GM19452 (cell line): ENCODE measurements around the gene ACAN.

Experiments used
- ATAC-seq: cut with Tn5 transposase; IDR thresholded peaks from one replicate; pipeline ENCODE4 v1.9.1; 2021; ENCODE audit not compliant: unreplicated experiment

Gene ACAN

DNA sequence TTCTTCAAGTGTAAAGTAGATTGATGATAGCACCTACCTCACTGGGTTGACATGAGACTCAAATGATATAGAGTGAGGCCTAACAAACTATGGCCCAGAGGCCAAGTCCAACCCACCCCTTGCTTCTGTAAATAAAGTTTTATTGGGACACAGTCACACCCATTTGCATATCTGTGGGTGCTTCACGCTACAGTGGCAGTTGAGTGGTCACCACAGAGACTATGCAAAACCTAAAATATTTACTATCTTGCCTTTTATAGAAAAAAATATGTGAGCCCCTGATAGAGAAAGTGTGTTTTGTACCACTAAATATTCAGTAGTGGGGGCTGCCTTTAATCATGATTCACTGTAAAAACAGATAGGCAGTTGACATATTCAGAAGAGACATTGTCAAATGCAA lies 38.0 kb downstream of the ACAN start:
- ATAC-seq: no peak

DNA sequence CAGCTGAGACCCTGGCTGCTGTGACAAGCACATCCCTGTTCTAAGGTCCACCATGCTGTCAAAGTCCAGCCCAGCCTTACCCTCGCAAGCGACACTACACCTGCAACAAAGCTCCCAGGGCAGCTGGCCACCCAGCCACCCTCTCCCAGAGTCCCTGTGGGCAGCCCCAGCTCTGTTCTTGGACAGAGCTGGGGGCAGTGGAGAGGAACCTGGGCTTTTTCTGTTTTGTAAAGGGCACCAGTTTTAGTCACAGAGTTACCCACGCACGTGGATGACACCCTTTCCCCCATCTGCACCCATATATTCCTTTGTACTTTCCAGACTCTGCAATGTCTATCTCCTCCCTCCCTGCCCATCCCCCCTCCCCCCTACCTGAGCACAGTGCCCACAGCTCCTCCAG lies 38.9 kb downstream of the ACAN start:
- no peak for ATAC-seq

DNA sequence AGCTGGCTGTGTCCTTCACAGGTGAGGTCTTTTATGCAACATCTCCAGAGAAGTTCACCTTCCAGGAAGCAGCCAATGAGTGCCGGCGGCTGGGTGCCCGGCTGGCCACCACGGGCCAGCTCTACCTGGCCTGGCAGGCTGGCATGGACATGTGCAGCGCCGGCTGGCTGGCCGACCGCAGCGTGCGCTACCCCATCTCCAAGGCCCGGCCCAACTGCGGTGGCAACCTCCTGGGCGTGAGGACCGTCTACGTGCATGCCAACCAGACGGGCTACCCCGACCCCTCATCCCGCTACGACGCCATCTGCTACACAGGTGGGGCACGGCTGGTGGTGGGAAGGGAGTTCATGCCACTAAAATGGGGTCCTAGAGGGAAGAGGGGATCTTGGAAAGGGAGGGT lies 40.1 kb downstream of the ACAN start:
- ATAC-seq: no peak

DNA sequence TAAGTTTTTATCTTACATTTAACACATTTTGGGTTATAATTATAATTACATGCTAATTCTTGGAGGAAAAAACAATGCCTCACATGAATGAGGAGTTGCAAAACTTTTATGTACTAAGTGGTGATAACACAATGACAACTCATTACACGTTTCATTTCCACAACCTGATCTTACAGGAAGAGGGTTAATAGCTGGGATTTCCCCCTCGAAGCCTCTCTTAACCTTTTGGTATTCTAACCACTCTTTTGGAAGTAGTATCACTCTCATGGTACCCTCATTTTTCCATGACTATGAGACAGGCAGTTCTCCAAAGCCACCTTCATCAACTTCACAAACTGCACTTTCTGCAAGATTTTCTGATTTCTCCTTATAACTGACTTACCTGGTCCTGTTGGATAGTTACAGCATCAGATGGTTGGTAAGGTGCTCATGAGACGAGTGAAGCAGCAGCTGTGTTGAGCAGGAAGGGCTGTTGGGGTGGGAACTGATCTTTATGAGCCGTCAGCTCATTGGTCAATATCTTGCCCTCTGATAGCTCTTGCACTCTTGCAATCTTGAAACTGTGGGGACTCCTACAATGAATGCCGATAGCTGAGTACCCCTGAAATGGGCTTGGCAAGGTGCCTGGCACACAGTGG lies 41.6 kb downstream of the ACAN start:
- ATAC-seq: no peak

DNA sequence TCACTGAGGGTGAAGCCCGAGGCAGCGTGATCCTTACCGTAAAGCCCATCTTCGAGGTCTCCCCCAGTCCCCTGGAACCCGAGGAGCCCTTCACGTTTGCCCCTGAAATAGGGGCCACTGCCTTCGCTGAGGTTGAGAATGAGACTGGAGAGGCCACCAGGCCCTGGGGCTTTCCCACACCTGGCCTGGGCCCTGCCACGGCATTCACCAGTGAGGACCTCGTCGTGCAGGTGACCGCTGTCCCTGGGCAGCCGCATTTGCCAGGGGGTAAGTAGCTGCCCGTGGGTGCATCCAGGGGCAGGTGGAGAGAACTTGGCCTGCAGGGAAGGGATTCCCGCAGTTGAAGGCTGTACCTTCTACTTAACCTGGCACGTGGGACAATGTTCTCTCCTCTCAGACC lies 42.4 kb downstream of the ACAN start:
- ATAC-seq: no peak

DNA sequence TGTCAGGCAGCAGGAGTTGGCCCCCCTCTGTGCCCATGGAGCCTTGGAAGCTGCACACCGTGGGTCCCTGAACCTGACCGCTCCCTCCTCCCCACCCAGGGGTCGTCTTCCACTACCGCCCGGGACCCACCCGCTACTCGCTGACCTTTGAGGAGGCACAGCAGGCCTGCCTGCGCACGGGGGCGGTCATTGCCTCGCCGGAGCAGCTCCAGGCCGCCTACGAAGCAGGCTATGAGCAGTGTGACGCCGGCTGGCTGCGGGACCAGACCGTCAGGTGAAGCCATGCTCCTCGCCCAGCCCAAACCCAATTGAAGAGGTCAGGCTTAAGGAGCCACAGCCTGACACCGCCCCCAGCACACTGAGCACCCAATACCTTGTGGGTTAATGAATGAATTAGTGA lies 43.9 kb downstream of the ACAN start:
- ATAC-seq: no peak

DNA sequence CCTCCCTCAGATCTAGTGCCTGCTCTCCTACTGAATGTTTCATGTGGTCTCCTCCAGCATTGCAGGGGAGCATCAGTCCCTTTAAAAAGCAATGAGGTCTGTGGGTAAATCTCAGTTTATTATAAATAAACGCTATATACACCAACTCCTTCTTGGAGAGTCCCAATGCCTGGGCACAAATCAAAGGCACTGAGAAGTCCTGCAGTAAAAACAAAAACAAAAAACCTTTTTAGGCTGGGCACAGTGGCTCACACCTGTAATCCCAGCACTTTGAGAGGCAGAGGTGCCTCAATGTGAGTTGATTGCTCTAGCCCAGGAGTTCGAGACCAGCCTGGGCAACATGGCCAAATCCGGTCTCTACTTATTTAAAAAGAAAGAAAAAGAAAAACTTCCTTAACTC lies 45.0 kb downstream of the ACAN start:
- no peak for ATAC-seq

DNA sequence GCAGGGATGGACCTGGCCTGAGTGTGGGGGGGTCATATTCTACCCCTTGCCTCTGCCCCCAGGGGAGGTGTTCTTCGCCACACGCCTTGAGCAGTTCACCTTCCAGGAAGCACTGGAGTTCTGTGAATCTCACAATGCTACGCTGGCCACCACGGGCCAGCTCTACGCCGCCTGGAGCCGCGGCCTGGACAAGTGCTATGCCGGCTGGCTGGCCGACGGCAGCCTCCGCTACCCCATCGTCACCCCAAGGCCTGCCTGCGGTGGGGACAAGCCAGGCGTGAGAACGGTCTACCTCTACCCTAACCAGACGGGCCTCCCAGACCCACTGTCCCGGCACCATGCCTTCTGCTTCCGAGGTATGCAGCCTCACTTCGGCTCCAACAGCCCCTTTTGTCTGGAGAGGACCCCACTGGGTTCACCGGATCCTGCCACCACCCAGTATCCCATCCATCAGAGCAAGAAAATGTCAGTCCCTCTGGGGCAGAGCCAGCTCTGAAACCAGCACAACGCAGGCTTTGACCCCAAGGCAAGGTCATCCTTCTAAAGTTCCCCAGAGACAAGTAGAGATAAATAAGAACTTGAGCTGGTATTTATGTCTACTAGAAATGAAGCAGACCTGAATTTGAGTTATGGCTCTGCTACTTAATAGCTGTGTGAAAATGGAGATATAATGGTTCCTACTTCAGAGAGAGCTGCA lies 46.3 kb downstream of the ACAN start:
- ATAC-seq: no peak

DNA sequence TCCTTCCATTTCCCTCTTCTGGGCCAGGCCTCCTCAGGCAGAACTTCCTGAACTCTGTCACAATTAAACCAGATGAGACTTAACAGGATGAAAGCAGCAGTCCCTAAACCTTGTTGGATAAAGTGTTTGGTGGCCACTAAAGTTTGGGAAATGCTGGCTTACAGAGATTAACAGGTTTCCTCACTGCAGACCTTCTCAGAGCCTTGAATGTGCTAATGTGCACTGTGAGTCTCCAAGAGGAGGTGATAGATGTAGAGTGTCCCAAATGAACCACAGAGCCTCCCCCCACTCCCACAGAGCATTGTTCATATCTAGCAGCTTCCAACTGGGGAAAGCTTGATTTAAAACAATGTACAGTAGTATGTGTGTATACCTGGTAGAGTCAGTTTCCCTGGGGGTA lies 49.2 kb downstream of the ACAN start:
- ATAC-seq: no peak

DNA sequence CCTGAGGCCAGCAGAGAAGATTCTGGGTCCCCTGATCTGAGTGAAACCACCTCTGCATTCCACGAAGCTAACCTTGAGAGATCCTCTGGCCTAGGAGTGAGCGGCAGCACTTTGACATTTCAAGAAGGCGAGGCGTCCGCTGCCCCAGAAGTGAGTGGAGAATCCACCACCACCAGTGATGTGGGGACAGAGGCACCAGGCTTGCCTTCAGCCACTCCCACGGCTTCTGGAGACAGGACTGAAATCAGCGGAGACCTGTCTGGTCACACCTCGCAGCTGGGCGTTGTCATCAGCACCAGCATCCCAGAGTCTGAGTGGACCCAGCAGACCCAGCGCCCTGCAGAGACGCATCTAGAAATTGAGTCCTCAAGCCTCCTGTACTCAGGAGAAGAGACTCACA lies 55.7 kb downstream of the ACAN start:
- no peak for ATAC-seq

DNA sequence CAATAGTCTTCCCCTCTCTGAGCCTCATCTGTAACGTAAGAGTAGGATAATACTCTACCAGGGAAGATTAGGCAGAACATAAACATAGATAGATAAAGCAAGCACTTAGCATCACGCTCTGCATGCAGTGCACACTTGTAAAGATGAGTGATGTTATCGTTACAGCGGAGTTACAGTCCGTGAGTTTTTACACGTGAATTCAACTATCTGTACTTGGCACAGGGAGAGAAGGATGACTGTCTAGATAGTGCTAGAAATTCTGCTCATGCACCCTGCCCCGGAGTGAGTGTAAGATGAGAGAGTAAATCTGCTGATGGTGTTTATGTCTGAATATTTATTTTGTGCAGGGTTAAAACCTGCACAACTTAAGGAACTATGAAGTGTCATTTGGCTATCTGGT lies 56.3 kb downstream of the ACAN start:
- ATAC-seq: no peak

DNA sequence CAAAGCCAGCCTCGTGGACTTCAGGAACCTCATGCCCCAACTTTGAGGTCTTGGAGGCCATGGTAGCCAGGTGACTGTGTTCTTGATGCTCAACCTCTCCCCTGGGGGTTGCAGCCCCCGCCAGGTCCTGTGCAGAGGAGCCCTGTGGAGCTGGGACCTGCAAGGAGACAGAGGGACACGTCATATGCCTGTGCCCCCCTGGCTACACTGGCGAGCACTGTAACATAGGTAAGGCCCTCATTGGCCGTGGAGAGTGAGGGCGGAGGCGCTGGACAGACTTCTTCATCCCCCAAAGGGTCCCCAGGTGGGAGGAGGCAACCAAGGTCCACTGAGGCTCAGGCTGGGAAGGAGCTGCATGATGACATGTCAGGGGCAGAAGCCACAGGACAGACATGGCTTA lies 57.0 kb downstream of the ACAN start:
- no peak for ATAC-seq

DNA sequence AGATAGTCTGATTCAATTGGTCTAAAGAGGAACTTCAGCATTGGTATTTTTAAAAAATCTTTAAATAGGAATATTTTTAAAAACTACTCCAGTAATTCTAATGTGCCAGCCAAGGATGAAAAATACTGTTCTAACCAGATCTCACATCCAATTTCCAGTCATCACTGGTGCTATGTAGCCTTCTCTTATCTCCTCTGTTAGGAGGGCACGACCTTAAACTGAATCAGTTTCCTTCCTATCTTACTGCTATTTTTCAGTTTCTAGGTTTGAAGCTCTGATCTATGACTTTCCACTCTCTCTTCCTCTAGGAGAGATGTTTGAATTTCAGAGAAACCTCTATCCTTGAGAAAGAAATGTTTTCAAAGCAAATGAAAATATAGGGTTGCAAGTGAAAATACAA lies 60.2 kb downstream of the ACAN start:
- no peak for ATAC-seq

DNA sequence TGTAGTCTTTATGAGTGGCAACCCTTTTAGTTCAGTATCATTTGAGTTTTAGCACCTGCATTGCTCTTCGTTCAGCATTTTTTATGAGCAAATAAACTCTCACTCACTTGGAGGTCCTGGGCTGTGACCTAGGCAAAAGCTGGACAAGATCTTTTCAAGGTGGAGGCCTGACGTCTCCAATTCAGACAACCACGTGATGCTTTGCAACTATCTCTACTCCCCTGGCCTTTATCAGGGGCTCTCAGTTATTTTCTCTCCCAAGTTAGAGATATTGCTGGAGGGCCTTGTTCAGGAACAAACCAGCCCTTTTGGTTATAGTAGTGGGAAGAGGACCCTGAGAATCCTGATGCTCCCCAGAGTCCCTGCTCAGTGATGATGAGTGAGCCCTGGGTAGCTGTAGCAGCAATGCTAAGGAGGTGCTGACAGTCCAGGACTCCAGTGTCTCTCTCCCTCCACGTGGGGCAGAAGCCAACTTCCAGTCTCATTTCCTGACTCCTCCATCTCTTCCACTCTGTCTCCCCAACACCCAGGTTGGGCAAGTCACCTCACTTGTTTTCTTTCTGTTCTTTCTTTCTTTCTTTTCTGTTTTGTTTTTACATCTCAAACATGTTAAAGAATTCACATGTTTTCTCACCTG lies 61.7 kb downstream of the ACAN start:
- ATAC-seq: no peak

DNA sequence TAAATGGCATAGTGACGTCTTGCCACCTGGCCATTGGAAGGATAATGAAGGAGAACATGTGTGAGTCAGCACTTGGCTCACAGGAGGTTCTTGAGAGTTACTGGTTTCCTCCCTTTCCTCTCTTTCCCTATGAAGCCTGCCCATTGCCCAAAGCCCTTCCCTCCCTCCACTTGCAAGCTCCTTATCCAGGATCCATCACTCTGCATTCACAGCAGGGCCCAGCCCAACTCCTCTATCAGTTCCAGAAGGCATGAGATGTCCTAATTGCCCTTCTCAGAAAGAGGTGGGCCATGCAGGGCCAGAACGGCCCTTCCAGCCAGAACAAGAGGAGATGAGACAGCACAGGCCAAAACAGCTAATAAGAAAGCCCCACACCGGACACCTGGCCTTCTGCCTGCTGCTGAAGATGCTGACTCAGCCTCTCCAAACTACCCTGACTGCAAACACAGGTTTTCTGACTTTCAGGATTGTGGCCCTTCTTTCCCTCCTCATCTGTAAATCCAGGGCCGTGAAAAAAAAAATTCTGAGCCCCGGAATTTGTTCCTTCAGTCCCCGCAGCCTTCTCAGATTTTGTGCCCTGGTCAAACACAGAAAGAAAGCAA lies 62.4 kb downstream of the ACAN start:
- ATAC-seq: no peak

DNA sequence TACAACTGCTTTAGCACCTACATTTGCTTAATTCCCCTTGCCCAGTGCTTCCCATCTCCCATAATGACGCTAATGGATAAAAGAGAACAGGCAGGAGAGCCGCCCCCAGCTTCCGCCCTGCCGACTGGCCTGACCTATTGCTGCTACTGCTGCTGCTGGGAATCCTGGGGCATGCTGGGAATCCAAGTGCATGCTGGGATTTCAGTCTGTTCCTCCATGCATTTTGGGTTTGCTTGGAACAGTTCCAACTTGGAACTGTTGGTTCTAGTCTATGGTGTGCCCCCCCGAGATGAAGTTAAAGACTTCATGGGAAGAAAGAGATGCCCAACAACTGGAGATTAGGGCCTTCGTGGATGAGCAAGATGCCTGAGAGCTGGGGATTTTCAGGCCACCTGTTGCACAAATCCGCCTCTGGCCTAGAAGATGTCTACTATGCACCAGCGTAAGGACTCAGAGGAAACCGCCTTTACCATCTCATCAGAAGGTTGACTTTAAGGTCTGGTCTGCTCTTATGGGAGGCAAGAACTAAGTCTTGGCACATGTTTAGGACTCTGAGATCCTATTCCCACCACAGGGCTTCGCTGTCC lies 63.2 kb downstream of the ACAN start:
- no peak for ATAC-seq

DNA sequence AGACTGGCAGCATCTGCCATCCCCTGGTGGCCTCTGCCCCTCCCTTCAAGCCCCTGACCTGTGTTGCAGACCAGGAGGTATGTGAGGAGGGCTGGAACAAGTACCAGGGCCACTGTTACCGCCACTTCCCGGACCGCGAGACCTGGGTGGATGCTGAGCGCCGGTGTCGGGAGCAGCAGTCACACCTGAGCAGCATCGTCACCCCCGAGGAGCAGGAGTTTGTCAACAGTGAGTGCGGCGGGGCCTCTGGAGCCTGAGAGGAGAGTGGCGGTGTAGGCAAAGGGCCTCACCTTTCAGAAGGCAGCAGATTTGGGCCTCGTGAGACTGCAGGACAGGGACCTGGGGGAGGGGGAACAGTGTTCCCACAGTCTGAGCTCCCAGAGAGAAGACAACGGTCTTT lies 68.1 kb downstream of the ACAN start:
- ATAC-seq: no peak

DNA sequence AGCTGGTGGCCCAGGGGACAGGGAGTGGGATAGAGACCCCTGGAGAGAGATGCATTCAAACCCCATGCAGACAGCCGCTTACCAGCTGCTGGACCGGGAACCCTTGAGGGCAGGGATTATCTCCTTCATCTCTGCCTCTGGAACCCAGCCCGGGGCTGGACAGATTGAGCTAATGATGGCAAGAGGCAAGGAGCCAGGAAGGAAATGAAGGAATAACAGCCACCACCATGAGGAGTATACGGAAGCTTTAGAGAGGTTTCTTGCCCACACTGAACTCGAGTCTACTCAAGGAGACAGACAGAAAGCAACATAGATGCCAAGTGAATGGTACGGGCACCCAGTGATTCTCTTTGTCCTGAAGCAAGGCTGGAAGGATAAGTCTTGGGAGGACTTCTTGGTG lies 68.9 kb downstream of the ACAN start:
- no peak for ATAC-seq

DNA sequence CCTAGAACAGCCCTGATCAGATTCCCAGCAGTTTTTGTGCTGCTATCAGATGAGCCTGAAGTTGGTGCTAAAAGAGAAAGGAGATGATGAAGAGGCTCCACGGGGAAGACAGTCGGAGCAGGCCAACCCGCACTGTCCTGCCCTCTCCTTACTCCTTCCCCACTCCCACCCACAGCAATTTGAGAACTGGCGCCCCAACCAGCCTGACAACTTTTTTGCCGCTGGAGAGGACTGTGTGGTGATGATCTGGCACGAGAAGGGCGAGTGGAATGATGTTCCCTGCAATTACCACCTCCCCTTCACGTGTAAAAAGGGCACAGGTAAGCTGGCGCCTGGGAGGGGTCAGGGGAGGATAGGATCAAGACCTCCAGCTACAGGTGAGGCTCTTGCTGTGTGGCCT lies 69.5 kb downstream of the ACAN start:
- no peak for ATAC-seq

DNA sequence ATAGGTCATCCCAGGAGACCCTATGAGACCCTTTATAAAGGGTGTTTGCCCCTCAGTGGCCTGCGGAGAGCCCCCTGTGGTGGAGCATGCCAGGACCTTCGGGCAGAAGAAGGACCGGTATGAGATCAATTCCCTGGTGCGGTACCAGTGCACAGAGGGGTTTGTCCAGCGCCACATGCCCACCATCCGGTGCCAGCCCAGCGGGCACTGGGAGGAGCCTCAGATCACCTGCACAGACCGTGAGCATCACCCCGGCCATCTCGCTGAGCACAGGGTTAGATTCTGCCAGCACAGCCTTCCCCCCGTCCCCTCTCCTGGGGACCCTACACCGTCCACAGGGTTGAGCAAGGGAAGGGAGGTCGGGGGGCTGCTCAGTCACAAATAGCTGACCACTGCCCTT lies 70.5 kb downstream of the ACAN start:
- no peak for ATAC-seq

DNA sequence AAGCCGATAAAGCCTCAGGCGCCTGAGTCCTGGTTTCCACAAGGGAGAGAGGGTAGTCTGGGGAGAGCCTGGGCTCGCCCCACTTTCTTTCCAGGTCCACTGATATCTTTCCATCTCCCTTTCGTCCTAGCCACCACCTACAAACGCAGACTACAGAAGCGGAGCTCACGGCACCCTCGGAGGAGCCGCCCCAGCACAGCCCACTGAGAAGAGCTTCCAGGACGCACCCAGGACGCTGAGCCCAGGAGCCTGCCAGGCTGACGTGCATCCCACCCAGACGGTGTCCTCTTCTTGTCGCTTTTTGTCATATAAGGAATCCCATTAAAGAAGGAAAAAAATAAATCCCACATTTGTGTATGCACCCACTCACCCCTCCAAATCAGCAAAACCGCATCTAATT lies 71.0 kb downstream of the ACAN start:
- ATAC-seq: no peak

DNA sequence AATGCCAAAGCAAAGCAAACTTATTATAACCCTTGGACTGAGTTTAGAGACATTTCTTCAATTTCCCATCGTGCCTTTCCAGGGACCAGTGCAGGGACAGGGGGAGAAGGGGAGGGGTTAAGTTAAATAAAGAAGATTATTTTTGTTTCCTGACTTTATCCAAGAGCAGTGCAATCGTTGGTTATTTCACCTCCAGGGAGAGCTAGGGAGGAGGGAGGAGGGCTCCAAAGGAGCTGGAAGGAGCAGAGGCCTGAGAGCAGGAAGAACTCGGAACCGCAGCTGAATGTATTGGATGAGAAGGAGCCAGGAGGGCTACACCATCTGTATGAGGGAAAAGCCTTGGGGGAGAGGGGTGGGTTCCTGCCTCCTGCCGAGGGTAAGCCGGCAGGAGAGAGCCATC lies 71.4 kb downstream of the ACAN start:
- ATAC-seq: no peak
